ENCODE measurements around the gene VSTM4. TPM values are rescaled to one million over a fixed set of nuclear protein-coding genes. Genes with fewer than 3 reads are reported as not detected.
A peak's percentile ranks its signal among the peaks of the same experiment; 100 is the strongest.

Gene VSTM4
- total and polyA plus RNA-seq, 3 experiments from 2014 or later = 0.07 to 0.09 TPM; not detected in 1

- peaks cover 25 to 41% of the 10 kb centered on the region in 2 donors for H3K27me3 Mint-ChIP-seq
- Histone ChIP-seq H3K27ac (ENCODE audit: low read depth, low read length) (no peak overlapping the region), H3K4me3 (ENCODE audit: low read length) (no peak overlapping the region), H3K9me3 (ENCODE audit: low read length) (no peaks in the 10 kb centered on the region), H3K27me3 (ENCODE audit: insufficient read depth, low read length, poor library complexity, severe bottlenecking) (no peaks in the 10 kb centered on the region), H3K4me1 (ENCODE audit: insufficient read depth, low read length) (no peaks in the 10 kb centered on the region), H3K36me3 (ENCODE audit: insufficient read depth, low read length) (no peaks in the 10 kb centered on the region)
- ChIA-PET CTCF (no interaction called here), POLR2A (no interaction called here)
- peaks cover 3 to 9% (median 8%) of the 10 kb centered on the region in 3 donors for H3K4me1 Mint-ChIP-seq
- H3K9me3 Mint-ChIP-seq = no peaks in the 10 kb centered on the region
- H3K36me3 Mint-ChIP-seq = no peaks in the 10 kb centered on the region
- no peak overlapping the region for H3K27ac Mint-ChIP-seq
- no peak for DNase-seq
- H3K4me3 Mint-ChIP-seq = no peak overlapping the region
Observed at GRCh38 chr10:49112851-49113250, 2.5 kb downstream of the VSTM4 start.

- H3K27me3 ChIP-seq (ENCODE audit: insufficient read depth, low read length, poor library complexity, severe bottlenecking) = no peaks in the 10 kb centered on the region
- Mint-ChIP-seq H3K4me3 (no peak overlapping the region), H3K9me3 (no peaks in the 10 kb centered on the region), H3K27ac (no peak overlapping the region), H3K36me3 (no peaks in the 10 kb centered on the region), H3K4me1 (peaks cover 3 to 9% (median 8%) of the 10 kb centered on the region in 3 donors), H3K27me3 (peaks cover 25 to 41% of the 10 kb centered on the region in 2 donors)
- H3K36me3 ChIP-seq (ENCODE audit: insufficient read depth, low read length) = no peaks in the 10 kb centered on the region
- CTCF ChIA-PET = no interaction called here
- no peak overlapping the region for H3K27ac ChIP-seq (ENCODE audit: low read depth, low read length)
- DNase-seq = no peak
- no peaks in the 10 kb centered on the region for H3K4me1 ChIP-seq (ENCODE audit: insufficient read depth, low read length)
- no peaks in the 10 kb centered on the region for H3K9me3 ChIP-seq (ENCODE audit: low read length)
- no peak overlapping the region for H3K4me3 ChIP-seq (ENCODE audit: low read length)
- POLR2A ChIA-PET = no interaction called here
Observed at GRCh38 chr10:49112098-49112497, 3.2 kb downstream of the VSTM4 start.

- ChIA-PET CTCF (interaction anchor here (1.5 kb wide), 1 partner anchor 11 kb away, joined by 3 read pairs; no protein-coding TSS in a partner anchor), POLR2A (no interaction called here)
- Mint-ChIP-seq H3K36me3 (no peaks in the 10 kb centered on the region), H3K9me3 (no peaks in the 10 kb centered on the region), H3K27me3 (peaks cover 25 to 39% of the 10 kb centered on the region in 2 donors), H3K4me1 (peaks cover 3 to 9% (median 8%) of the 10 kb centered on the region in 3 donors), H3K27ac (no peak overlapping the region), H3K4me3 (no peak overlapping the region)
- no peak for DNase-seq
- Histone ChIP-seq H3K36me3 (ENCODE audit: insufficient read depth, low read length) (no peaks in the 10 kb centered on the region), H3K9me3 (ENCODE audit: low read length) (no peaks in the 10 kb centered on the region), H3K4me1 (ENCODE audit: insufficient read depth, low read length) (no peaks in the 10 kb centered on the region), H3K4me3 (ENCODE audit: low read length) (no peak overlapping the region), H3K27me3 (ENCODE audit: insufficient read depth, low read length, poor library complexity, severe bottlenecking) (no peaks in the 10 kb centered on the region), H3K27ac (ENCODE audit: low read depth, low read length) (no peak overlapping the region)
Observed at GRCh38 chr10:49111320-49111698, 4.0 kb downstream of the VSTM4 start.

- no peak overlapping the region for H3K4me3 Mint-ChIP-seq
- no peak overlapping the region for H3K27ac Mint-ChIP-seq
- DNase-seq = no peak
- Histone ChIP-seq H3K27ac (ENCODE audit: low read depth, low read length) (no peak overlapping the region), H3K4me1 (ENCODE audit: insufficient read depth, low read length) (no peaks in the 10 kb centered on the region), H3K9me3 (ENCODE audit: low read length) (no peaks in the 10 kb centered on the region), H3K27me3 (ENCODE audit: insufficient read depth, low read length, poor library complexity, severe bottlenecking) (no peaks in the 10 kb centered on the region), H3K4me3 (ENCODE audit: low read length) (no peak overlapping the region), H3K36me3 (ENCODE audit: insufficient read depth, low read length) (no peaks in the 10 kb centered on the region)
- ChIA-PET CTCF (interaction anchor here (1.5 to 1.6 kb wide), 2 partner anchors 10 to 11 kb away, joined by 3 to 4 read pairs; no protein-coding TSS in a partner anchor), POLR2A (no interaction called here)
- H3K4me1 Mint-ChIP-seq = peaks cover 1 to 6% (median 3%) of the 10 kb centered on the region in 3 donors
- H3K9me3 Mint-ChIP-seq = no peaks in the 10 kb centered on the region
- peaks cover 21 to 34% of the 10 kb centered on the region in 2 donors for H3K27me3 Mint-ChIP-seq
- no peaks in the 10 kb centered on the region for H3K36me3 Mint-ChIP-seq
Observed at GRCh38 chr10:49110684-49111319, 4.5 kb downstream of the VSTM4 start.

- H3K4me3 ChIP-seq (ENCODE audit: low read length) = no peak overlapping the region
- H3K36me3 ChIP-seq (ENCODE audit: insufficient read depth, low read length) = no peaks in the 10 kb centered on the region
- no peaks in the 10 kb centered on the region for H3K27me3 ChIP-seq (ENCODE audit: insufficient read depth, low read length, poor library complexity, severe bottlenecking)
- Mint-ChIP-seq H3K9me3 (no peaks in the 10 kb centered on the region), H3K4me1 (peaks cover 1 to 4% (median 2%) of the 10 kb centered on the region in 3 donors), H3K27me3 (peaks cover 19 to 31% of the 10 kb centered on the region in 2 donors), H3K4me3 (no peak overlapping the region), H3K27ac (no peak overlapping the region), H3K36me3 (no peaks in the 10 kb centered on the region)
- H3K9me3 ChIP-seq (ENCODE audit: low read length) = no peaks in the 10 kb centered on the region
- no peak overlapping the region for H3K27ac ChIP-seq (ENCODE audit: low read depth, low read length)
- no peak for DNase-seq
- ChIA-PET POLR2A (no interaction called here), CTCF (interaction anchor here (1.6 kb wide), 1 partner anchor 9 kb away, joined by 4 read pairs; no protein-coding TSS in a partner anchor)
- no peaks in the 10 kb centered on the region for H3K4me1 ChIP-seq (ENCODE audit: insufficient read depth, low read length)
Observed at GRCh38 chr10:49109669-49110340, 5.5 kb downstream of the VSTM4 start.

GRCh38 chr10:49108656-49109055, 6.7 kb downstream of the VSTM4 start:
- H3K27ac Mint-ChIP-seq = peak overlapping the region in 1 of 8 donors; percentile 29
- CTCF ChIA-PET = no interaction called here
- H3K27ac ChIP-seq (ENCODE audit: low read depth, low read length) = no peak overlapping the region

GRCh38 chr10:49107887-49108267, 7.4 kb downstream of the VSTM4 start:
- no peaks in the 10 kb centered on the region for H3K4me1 Mint-ChIP-seq
- Histone ChIP-seq H3K4me1 (ENCODE audit: insufficient read depth, low read length) (no peaks in the 10 kb centered on the region), H3K36me3 (ENCODE audit: insufficient read depth, low read length) (no peaks in the 10 kb centered on the region), H3K9me3 (ENCODE audit: low read length) (no peaks in the 10 kb centered on the region), H3K27ac (ENCODE audit: low read depth, low read length) (no peak overlapping the region), H3K4me3 (ENCODE audit: low read length) (no peak overlapping the region), H3K27me3 (ENCODE audit: insufficient read depth, low read length, poor library complexity, severe bottlenecking) (no peaks in the 10 kb centered on the region)
- CTCF ChIA-PET = no interaction called here
- POLR2A ChIA-PET = no interaction called here
- H3K27me3 Mint-ChIP-seq = peaks cover 8 to 16% of the 10 kb centered on the region in 2 donors
- H3K4me3 Mint-ChIP-seq = no peak overlapping the region
- no peak for DNase-seq
- H3K36me3 Mint-ChIP-seq = no peaks in the 10 kb centered on the region
- H3K9me3 Mint-ChIP-seq = no peaks in the 10 kb centered on the region
- no peak overlapping the region for H3K27ac Mint-ChIP-seq

More at GRCh38 chr10:49108656-49109055, 6.7 kb downstream of the VSTM4 start:
- Histone ChIP-seq H3K27me3 (ENCODE audit: insufficient read depth, low read length, poor library complexity, severe bottlenecking) (no peaks in the 10 kb centered on the region), H3K4me3 (ENCODE audit: low read length) (no peak overlapping the region), H3K4me1 (ENCODE audit: insufficient read depth, low read length) (no peaks in the 10 kb centered on the region), H3K9me3 (ENCODE audit: low read length) (no peaks in the 10 kb centered on the region), H3K36me3 (ENCODE audit: insufficient read depth, low read length) (no peaks in the 10 kb centered on the region)
- Mint-ChIP-seq H3K4me1 (no peaks in the 10 kb centered on the region), H3K4me3 (no peak overlapping the region), H3K27me3 (peaks cover 11 to 20% of the 10 kb centered on the region in 2 donors), H3K9me3 (no peaks in the 10 kb centered on the region), H3K36me3 (no peaks in the 10 kb centered on the region)
- POLR2A ChIA-PET = no interaction called here
- DNase-seq = no peak

- no peak for DNase-seq
- ChIA-PET POLR2A (no interaction called here), CTCF (no interaction called here)
- Histone ChIP-seq H3K27ac (ENCODE audit: low read depth, low read length) (no peak overlapping the region), H3K36me3 (ENCODE audit: insufficient read depth, low read length) (no peaks in the 10 kb centered on the region), H3K4me1 (ENCODE audit: insufficient read depth, low read length) (no peaks in the 10 kb centered on the region), H3K27me3 (ENCODE audit: insufficient read depth, low read length, poor library complexity, severe bottlenecking) (no peaks in the 10 kb centered on the region), H3K4me3 (ENCODE audit: low read length) (no peak overlapping the region), H3K9me3 (ENCODE audit: low read length) (no peaks in the 10 kb centered on the region)
- H3K27ac Mint-ChIP-seq = peak overlapping the region in 1 of 8 donors; percentile 48
- no peaks in the 10 kb centered on the region for H3K36me3 Mint-ChIP-seq
- H3K9me3 Mint-ChIP-seq = no peaks in the 10 kb centered on the region
- H3K27me3 Mint-ChIP-seq = peaks cover 8 to 16% of the 10 kb centered on the region in 2 donors
- no peaks in the 10 kb centered on the region for H3K4me1 Mint-ChIP-seq
- no peak overlapping the region for H3K4me3 Mint-ChIP-seq
Observed at GRCh38 chr10:49107111-49107886, 8.0 kb downstream of the VSTM4 start.

All from CD8-positive, alpha-beta memory T cell (primary cell).